HCT116 (cell line): Measurements from ENCODE around the gene GDF2. TPM values are rescaled to one million over a fixed set of nuclear protein-coding genes. Genes with fewer than 3 reads are reported as not detected.

Source experiments
- ATAC-seq: fragments of 200-7000 bp; cut with Tn5 transposase; 2 replicates; pipeline ENCODE4 v1.9.1; 2020; ENCODE audit warnings: mild to moderate bottlenecking, moderate library complexity
- BruUV-seq: library from RNA; stranded (reverse); fragments of 400-500 nt; replicated peaks from 2 replicates; lab custom pipeline; 2021; lab: Mats Ljungman, UMichigan
- CTCF ChIA-PET: fragments of 300-600 bp; sonication (Branson Sonifier 250); formaldehyde crosslinking; loops from one replicate; lab custom pipeline; 2021; ENCODE audit warnings: antibody characterized with exemption; lab: Charles Lee
- POLR2A ChIA-PET: fragments of 300-600, 350-600 bp; sonication (Branson Sonifier 250); formaldehyde crosslinking; loops from one replicate; lab custom pipeline; 2021; ENCODE audit warnings: antibody characterized with exemption; lab: Charles Lee
- RAD21 ChIA-PET, 2 experiments: fragments of 300-600 bp; sonication (Branson Sonifier 250); formaldehyde crosslinking; loops; one replicate each; lab custom pipeline; 2023; ENCODE audit warnings: low total read pairs in 2 of 2; ENCODE audit not compliant: uncharacterized antibody in 2 of 2, unreplicated experiment in 2 of 2, low non-redundant PET in 1 of 2; lab: Charles Lee
- DNase-seq: peaks from one replicate; pipeline ENCODE4 v3.0.0-alpha.2; 2010; ENCODE audit warnings: low read depth, low spot score
- H2AFZ ChIP-seq: fragments of 200-600 bp; shearing (Covaris generic), sonication (generic); 2 replicates; pipeline ENCODE4 v1.6.1; 2017; ENCODE audit warnings: low read depth, mixed run types, mixed read lengths, antibody characterized with exemption, low read length; ENCODE audit not compliant: poor library complexity, severe bottlenecking
- H3K27ac ChIP-seq: 2 replicates; pipeline ENCODE4 v1.5.1; 2012; ENCODE audit warnings: low read depth, low read length
- H3K27me3 ChIP-seq: fragments of 200-600 bp; sonication (generic); 2 replicates; pipeline ENCODE4 v1.6.1; 2016; ENCODE audit warnings: mixed run types, low read length, mixed read lengths; ENCODE audit not compliant: insufficient read depth
- H3K36me3 ChIP-seq, 2 experiments: fragments of 200-500 bp in 1 of 2; fragments of 200-600 bp in 1 of 2; sonication (Bioruptor generic) in 1 of 2; sonication (generic) in 1 of 2; 2 replicates each; pipeline versions ENCODE4 v1.5.1 to v1.6.1; 2014 to 2016; ENCODE audit warnings: low read length in 2 of 2, inconsistent platforms in 1 of 2, mixed read lengths in 1 of 2, mixed run types in 1 of 2; ENCODE audit not compliant: insufficient read depth in 2 of 2, control insufficient read depth in 1 of 2
- H3K4me1 ChIP-seq, 2 experiments: fragments of 200-600 bp in 1 of 2; sonication (generic) in 1 of 2; 2 replicates each; pipeline versions ENCODE4 v1.5.1 to v1.6.1; 2012 to 2017; ENCODE audit warnings: low read length in 2 of 2, inconsistent platforms in 1 of 2, mild to moderate bottlenecking in 1 of 2, mixed read lengths in 1 of 2, mixed run types in 1 of 2, moderate library complexity in 1 of 2; ENCODE audit not compliant: insufficient read depth in 2 of 2, control insufficient read depth in 1 of 2
- H3K4me2 ChIP-seq: fragments of 200-600 bp; sonication (generic); 2 replicates; pipeline ENCODE4 v1.6.1; 2017; ENCODE audit warnings: mixed run types, low read length, mixed read lengths
- H3K4me3 ChIP-seq, 2 experiments: fragments of 200-600 bp in 1 of 2; sonication (generic) in 1 of 2; replicated peaks in 1 of 2; 2 replicates each; pipeline ENCODE4 v1.5.1; 2011 to 2016; ENCODE audit warnings: low read length in 2 of 2, control low read depth in 1 of 2, low read depth in 1 of 2, mild to moderate bottlenecking in 1 of 2, mixed read lengths in 1 of 2, mixed run types in 1 of 2
- H3K79me2 ChIP-seq: fragments of 200-600 bp; sonication (generic); 2 replicates; pipeline ENCODE4 v1.6.1; 2017; ENCODE audit warnings: mild to moderate bottlenecking, mixed run types, low read length, moderate library complexity, mixed read lengths; ENCODE audit not compliant: insufficient read depth
- H3K9ac ChIP-seq: fragments of 200-600 bp; sonication (generic); 2 replicates; pipeline ENCODE4 v1.6.1; 2016; ENCODE audit warnings: low read length, mixed read lengths
- H3K9me2 ChIP-seq: fragments of 200-600 bp; sonication (generic), shearing (Covaris generic); 2 replicates; pipeline ENCODE4 v1.6.1; 2017; ENCODE audit warnings: mixed run types, mild to moderate bottlenecking, moderate library complexity; ENCODE audit not compliant: insufficient read depth
- H3K9me3 ChIP-seq, 2 experiments: fragments of 200-500 bp in 1 of 2; fragments of 200-600 bp in 1 of 2; sonication (Bioruptor generic) in 1 of 2; sonication (generic) in 1 of 2; 2 replicates each; pipeline ENCODE4 v1.6.1; 2014 to 2017; ENCODE audit warnings: low read length in 2 of 2, mixed read lengths in 2 of 2, inconsistent platforms in 1 of 2, low read depth in 1 of 2, mild to moderate bottlenecking in 1 of 2, mixed run types in 1 of 2, moderate library complexity in 1 of 2; ENCODE audit not compliant: control insufficient read depth in 1 of 2, insufficient read depth in 1 of 2
- H4K20me1 ChIP-seq: fragments of 200-600 bp; sonication (generic), shearing (Covaris generic); 2 replicates; pipeline ENCODE4 v1.6.1; 2017; ENCODE audit warnings: mixed run types, mild to moderate bottlenecking, moderate library complexity; ENCODE audit not compliant: insufficient read depth
- EGR1 ChIP-seq: IDR thresholded peaks from 2 replicates; pipeline ENCODE4 v1.6.1; 2012; ENCODE audit warnings: low read depth
- ELF1 ChIP-seq: IDR thresholded peaks from 2 replicates; pipeline ENCODE4 v1.6.1; 2012; ENCODE audit warnings: low read depth, borderline replicate concordance
- EZH2phosphoT487 ChIP-seq: fragments of 200-600 bp; IDR thresholded peaks from 2 replicates; pipeline ENCODE4 v1.6.1; 2018; ENCODE audit warnings: antibody characterized with exemption, borderline replicate concordance
- FOSL1 ChIP-seq: IDR thresholded peaks from 2 replicates; pipeline ENCODE4 v1.6.1; 2012; ENCODE audit warnings: low read depth
- POLR2AphosphoS5 ChIP-seq: IDR thresholded peaks from 2 replicates; pipeline ENCODE4 v1.6.1; 2011; ENCODE audit warnings: mild to moderate bottlenecking, low read depth, low read length, moderate library complexity
- RAD21 ChIP-seq: IDR thresholded peaks from 2 replicates; pipeline ENCODE4 v1.6.1; 2012; ENCODE audit warnings: low read depth, mild to moderate bottlenecking
- SIN3A ChIP-seq: IDR thresholded peaks from 2 replicates; pipeline ENCODE4 v1.6.1; 2012; ENCODE audit warnings: low read depth
- SP1 ChIP-seq: IDR thresholded peaks from 2 replicates; pipeline ENCODE4 v1.6.1; 2012; ENCODE audit warnings: low read depth
- SRF ChIP-seq: IDR thresholded peaks from 2 replicates; pipeline ENCODE4 v1.6.1; 2012; ENCODE audit warnings: low read depth
- TCF7L2 ChIP-seq: IDR thresholded peaks from 2 replicates; pipeline ENCODE4 v1.7.0; 2011; ENCODE audit warnings: borderline replicate concordance, inconsistent platforms; ENCODE audit not compliant: insufficient read depth, insufficient read length; ENCODE audit errors: extremely low read depth
- ZNF274 ChIP-seq: fragments of 200-500 bp; sonication (Bioruptor generic); IDR thresholded peaks from 2 replicates; pipeline ENCODE4 v1.6.1; 2014; ENCODE audit warnings: mild to moderate bottlenecking, low read depth, low read length, inconsistent platforms
- intact Hi-C: fragments of 100-400 bp; cut with micrococcal nuclease; formaldehyde crosslinking; loops from 2 replicates; pipeline ENCODE4 v1.10.0; 2022
- total RNA-seq: library from RNA; stranded (reverse); gene quantifications from one replicate; pipeline ENCODE4 v1.2.1, GENCODE V29; 2021; ENCODE audit not compliant: unreplicated experiment
- TF ChIP-seq, protein P1 (sequence below): IDR thresholded peaks from 2 replicates; pipeline ENCODE4 v1.6.1; 2012
- TF ChIP-seq, protein P2 (sequence below): IDR thresholded peaks from 2 replicates; pipeline ENCODE4 v1.6.1; 2012
- TF ChIP-seq, protein P3 (sequence below), 3 experiments: fragments of 200-600 bp in 1 of 3; sonication (generic) in 1 of 3; IDR thresholded peaks in 2 of 3; conservative IDR thresholded peaks in 1 of 3; 2 replicates each; pipeline ENCODE4 v1.5.1; 2012 to 2017; ENCODE audit warnings: low read depth in 2 of 3, low read length in 2 of 3, antibody characterized with exemption in 1 of 3, borderline replicate concordance in 1 of 3, control low read depth in 1 of 3, mild to moderate bottlenecking in 1 of 3, mixed read lengths in 1 of 3, mixed run types in 1 of 3, moderate library complexity in 1 of 3; ENCODE audit not compliant: insufficient read depth in 1 of 3

Gene GDF2
- total RNA-seq, 1 experiment from 2014 or later: not detected

DNA sequence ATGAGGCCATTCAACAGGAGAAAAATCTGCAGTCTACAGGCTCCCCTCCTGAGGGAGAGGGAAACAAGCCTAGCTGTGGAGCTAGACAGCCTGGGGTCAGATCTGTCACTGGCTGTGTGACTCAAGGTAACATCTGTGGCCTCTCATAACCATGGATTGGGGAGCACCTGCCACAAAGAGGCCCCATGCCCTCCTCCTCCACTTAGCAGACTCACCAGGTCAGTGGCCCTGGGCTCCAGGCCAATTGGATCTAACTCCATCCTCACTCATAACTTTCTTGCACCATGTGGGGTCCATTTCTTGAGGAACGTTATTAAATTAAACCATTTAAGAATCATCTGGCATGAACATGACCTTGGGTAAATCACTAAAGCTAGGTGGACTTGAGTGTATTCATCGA, 20.4 kb upstream of the GDF2 start:
- CTCF ChIA-PET: no interaction called here

DNA sequence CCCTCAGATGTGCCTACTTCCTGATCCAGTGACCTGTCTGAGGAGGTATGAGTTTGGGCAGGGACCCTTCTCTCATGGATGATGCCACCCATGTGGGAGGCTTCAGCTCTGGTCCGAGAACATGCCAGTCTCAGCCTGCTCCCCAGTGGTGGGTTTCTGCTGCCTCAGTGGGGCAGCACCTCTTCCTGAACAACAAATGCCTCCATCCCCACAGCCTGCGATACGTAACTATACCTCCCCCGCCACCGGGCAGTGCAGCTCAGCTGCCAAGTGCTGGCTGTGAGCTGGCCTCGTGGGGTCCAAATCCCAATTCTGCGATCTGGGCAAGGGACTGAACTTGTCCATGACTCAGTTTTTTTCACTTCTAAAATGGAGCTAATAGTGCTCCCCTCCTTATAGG, 19.1 kb upstream of the GDF2 start:
- H4K20me1 ChIP-seq: no peaks in the 10 kb centered on the region
- H3K9me3 ChIP-seq: no peaks in the 10 kb centered on the region
- H3K9me2 ChIP-seq: no peaks in the 10 kb centered on the region
- no peaks in the 10 kb centered on the region for H3K79me2 ChIP-seq
- H3K9ac ChIP-seq: no peak overlapping the region
- no TSS peak for BruUV-seq
- ATAC-seq (no peak), DNase-seq (no peak)
- H3K27me3 ChIP-seq: peaks cover 20% of the 10 kb centered on the region; the same call in 1 of the 2 replicates
- H3K36me3 ChIP-seq: no peaks in the 10 kb centered on the region
- no peaks in the 10 kb centered on the region for H3K4me1 ChIP-seq
- TF ChIP-seq EZH2phosphoT487 (no peak), SIN3A (no peak), SP1 (no peak), TCF7L2 (no peak), EGR1 (no peak), RAD21 (no peak), ELF1 (no peak), SRF (no peak), ZNF274 (no peak), POLR2AphosphoS5 (no peak)
- TF ChIP-seq, protein P1, sequence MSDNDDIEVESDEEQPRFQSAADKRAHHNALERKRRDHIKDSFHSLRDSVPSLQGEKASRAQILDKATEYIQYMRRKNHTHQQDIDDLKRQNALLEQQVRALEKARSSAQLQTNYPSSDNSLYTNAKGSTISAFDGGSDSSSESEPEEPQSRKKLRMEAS: no peak
- TF ChIP-seq, protein P2, sequence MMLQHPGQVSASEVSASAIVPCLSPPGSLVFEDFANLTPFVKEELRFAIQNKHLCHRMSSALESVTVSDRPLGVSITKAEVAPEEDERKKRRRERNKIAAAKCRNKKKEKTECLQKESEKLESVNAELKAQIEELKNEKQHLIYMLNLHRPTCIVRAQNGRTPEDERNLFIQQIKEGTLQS: no peak
- TF ChIP-seq, protein P3, sequence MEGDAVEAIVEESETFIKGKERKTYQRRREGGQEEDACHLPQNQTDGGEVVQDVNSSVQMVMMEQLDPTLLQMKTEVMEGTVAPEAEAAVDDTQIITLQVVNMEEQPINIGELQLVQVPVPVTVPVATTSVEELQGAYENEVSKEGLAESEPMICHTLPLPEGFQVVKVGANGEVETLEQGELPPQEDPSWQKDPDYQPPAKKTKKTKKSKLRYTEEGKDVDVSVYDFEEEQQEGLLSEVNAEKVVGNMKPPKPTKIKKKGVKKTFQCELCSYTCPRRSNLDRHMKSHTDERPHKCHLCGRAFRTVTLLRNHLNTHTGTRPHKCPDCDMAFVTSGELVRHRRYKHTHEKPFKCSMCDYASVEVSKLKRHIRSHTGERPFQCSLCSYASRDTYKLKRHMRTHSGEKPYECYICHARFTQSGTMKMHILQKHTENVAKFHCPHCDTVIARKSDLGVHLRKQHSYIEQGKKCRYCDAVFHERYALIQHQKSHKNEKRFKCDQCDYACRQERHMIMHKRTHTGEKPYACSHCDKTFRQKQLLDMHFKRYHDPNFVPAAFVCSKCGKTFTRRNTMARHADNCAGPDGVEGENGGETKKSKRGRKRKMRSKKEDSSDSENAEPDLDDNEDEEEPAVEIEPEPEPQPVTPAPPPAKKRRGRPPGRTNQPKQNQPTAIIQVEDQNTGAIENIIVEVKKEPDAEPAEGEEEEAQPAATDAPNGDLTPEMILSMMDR (IDR thresholded peaks at IDR 0.05 in 2 of 3, conservative IDR thresholded peaks at IDR 0.05 in 1 of 3; ENCODE audit: borderline replicate concordance in 1 of 3, insufficient read depth in 1 of 3, low read depth in 2 of 3, low read length in 2 of 3): no peak
- RAD21 ChIA-PET: no interaction called here
- no peak overlapping the region for H3K4me3 ChIP-seq
- CTCF ChIA-PET: no interaction called here
- H2AFZ ChIP-seq: no peak overlapping the region
- POLR2A ChIA-PET: no interaction called here
- intact Hi-C loops: no loop called here
- H3K27ac ChIP-seq: no peak overlapping the region
- no peak overlapping the region for H3K4me2 ChIP-seq

More for the DNA sequence above, 20.4 kb upstream of the GDF2 start:
- POLR2A ChIA-PET: no interaction called here
- Histone ChIP-seq H4K20me1 (no peaks in the 10 kb centered on the region), H3K4me1 (no peaks in the 10 kb centered on the region), H3K27ac (no peak overlapping the region), H3K36me3 (no peaks in the 10 kb centered on the region), H2AFZ (no peak overlapping the region), H3K4me3 (no peak overlapping the region), H3K79me2 (no peaks in the 10 kb centered on the region)
- intact Hi-C loops: no loop called here
- RAD21 ChIA-PET: no interaction called here
- DNase-seq: no peak
- no peak for TF ChIP-seq POLR2AphosphoS5
- TF ChIP-seq, protein P2: no peak
- TF ChIP-seq FOSL1: no peak
- TF ChIP-seq, all 23 proteins: peak for 0
- ATAC-seq: no peak
- Histone ChIP-seq H3K27me3 (peaks cover 18% of the 10 kb centered on the region; the same call in 1 of the 2 replicates), H3K4me2 (no peak overlapping the region), H3K9me2 (no peaks in the 10 kb centered on the region), H3K9ac (no peak overlapping the region), H3K9me3 (no peaks in the 10 kb centered on the region)
- BruUV-seq: no TSS peak
